IPS DF 6.9 (cell line): ENCODE results near the gene ELP2.
"Not testable (repeated sequence)": the region's sequence is repeated elsewhere in the genome, so short reads cannot be mapped to it uniquely, and the experiment has no call there.

Experiments
- DNase-seq: peaks from one replicate; pipeline ENCODE4 v3.0.0-alpha.2; 2013; ENCODE audit warnings: low read depth, low spot score
- H3K27ac ChIP-seq: one replicate; pipeline ENCODE4 v1.5.1; 2013; ENCODE audit warnings: low read length, control low read depth
- H3K27me3 ChIP-seq: 2 replicates; pipeline ENCODE4 v1.6.1; 2013; ENCODE audit warnings: mild to moderate bottlenecking, low read length; ENCODE audit not compliant: control insufficient read depth, insufficient read depth
- H3K36me3 ChIP-seq: 2 replicates; pipeline ENCODE4 v1.6.1; 2013; ENCODE audit warnings: low read length; ENCODE audit not compliant: control insufficient read depth, insufficient read depth
- H3K4me1 ChIP-seq: 2 replicates; pipeline ENCODE4 v1.6.1; 2013; ENCODE audit warnings: low read length; ENCODE audit not compliant: control insufficient read depth, insufficient read depth
- H3K4me3 ChIP-seq: 2 replicates; pipeline ENCODE4 v1.5.1; 2013; ENCODE audit warnings: mild to moderate bottlenecking, low read length
- H3K9me3 ChIP-seq: 2 replicates; pipeline ENCODE4 v1.6.1; 2013; ENCODE audit warnings: low read length, inconsistent platforms; ENCODE audit not compliant: control insufficient read depth, insufficient read depth
- WGBS: extraction: QIAGEN DNeasy Blood & Tissue Kit; methylation state at CpG from one replicate; pipeline ENCODE4 v1.1.7; 2013; ENCODE audit warnings: mixed read lengths, missing lambda C conversion rate; ENCODE audit not compliant: insufficient read length, insufficient coverage; 5-methylcytosine and 5-hydroxymethylcytosine counted together

The ELP2 gene

GRCh38 chr18:36155851-36156757 is 26.4 kb downstream of the ELP2 start:
- Histone ChIP-seq H3K36me3 (peaks cover 11% of the 10 kb centered on the region; the same call in 1 of the 2 replicates), H3K9me3 (no peaks in the 10 kb centered on the region), H3K27ac (no peak overlapping the region), H3K4me1 (no peaks in the 10 kb centered on the region), H3K27me3 (no peaks in the 10 kb centered on the region), H3K4me3 (no peak overlapping the region)
- no CpG with 5 or more reads among the region's 7 CpGs for WGBS
- DNase-seq: no peak

- DNase-seq: no peak
- Histone ChIP-seq H3K4me1 (no peaks in the 10 kb centered on the region), H3K4me3 (no peak overlapping the region), H3K27me3 (no peaks in the 10 kb centered on the region), H3K9me3 (no peaks in the 10 kb centered on the region), H3K27ac (no peak overlapping the region), H3K36me3 (peaks cover 11% of the 10 kb centered on the region; the same call in 1 of the 2 replicates)
Observed at GRCh38 chr18:36157441-36157840, 27.7 kb downstream of the ELP2 start.

GRCh38 chr18:36158266-36158867 is 28.7 kb downstream of the ELP2 start:
- WGBS: no CpG with 5 or more reads among the region's 5 CpGs
- H3K9me3 ChIP-seq: no peaks in the 10 kb centered on the region
- DNase-seq: no peak
- no peaks in the 10 kb centered on the region for H3K4me1 ChIP-seq
- no peak overlapping the region for H3K4me3 ChIP-seq
- H3K36me3 ChIP-seq: peaks cover 9% of the 10 kb centered on the region; the same call in 1 of the 2 replicates
- H3K27ac ChIP-seq: no peak overlapping the region
- H3K27me3 ChIP-seq: no peaks in the 10 kb centered on the region

GRCh38 chr18:36160959-36161371 is 31.3 kb downstream of the ELP2 start:
- H3K27me3 ChIP-seq: no peaks in the 10 kb centered on the region
- peaks cover 9% of the 10 kb centered on the region; the same call in 1 of the 2 replicates for H3K36me3 ChIP-seq
- no peaks in the 10 kb centered on the region for H3K9me3 ChIP-seq
- H3K4me3 ChIP-seq: no peak overlapping the region
- DNase-seq: no peak
- H3K27ac ChIP-seq: no peak overlapping the region
- no CpG with 5 or more reads among the region's 4 CpGs for whole genome bisulfite sequencing
- no peaks in the 10 kb centered on the region for H3K4me1 ChIP-seq

- no peaks in the 10 kb centered on the region for H3K9me3 ChIP-seq
- no peak for DNase-seq
- no peaks in the 10 kb centered on the region for H3K27me3 ChIP-seq
- peaks cover 14% of the 10 kb centered on the region for H3K36me3 ChIP-seq
- no peak overlapping the region for H3K4me3 ChIP-seq
- WGBS: no CpG with 5 or more reads among the region's 1 CpG
- H3K4me1 ChIP-seq: no peaks in the 10 kb centered on the region
- no peak overlapping the region for H3K27ac ChIP-seq
Observed at GRCh38 chr18:36162981-36163380, 33.3 kb downstream of the ELP2 start.

GRCh38 chr18:36167692-36168218 is 38.1 kb downstream of the ELP2 start:
- Histone ChIP-seq H3K36me3 (peaks cover 25% of the 10 kb centered on the region), H3K4me3 (no peak overlapping the region), H3K27ac (no peak overlapping the region), H3K4me1 (no peaks in the 10 kb centered on the region), H3K27me3 (no peaks in the 10 kb centered on the region), H3K9me3 (no peaks in the 10 kb centered on the region)
- WGBS: no CpG with 5 or more reads among the region's 3 CpGs
- no peak for DNase-seq

- not testable (repeated sequence) for DNase-seq, H3K9me3 ChIP-seq, H3K27ac ChIP-seq, H3K4me3 ChIP-seq, H3K27me3 ChIP-seq, H3K4me1 ChIP-seq
- peaks cover 25% of the 10 kb centered on the region for H3K36me3 ChIP-seq
- WGBS: no CpG with 5 or more reads among the region's 3 CpGs
Observed at GRCh38 chr18:36168296-36168695, 38.6 kb downstream of the ELP2 start.

GRCh38 chr18:36169938-36170337 is 40.2 kb downstream of the ELP2 start:
- Histone ChIP-seq H3K4me1 (no peaks in the 10 kb centered on the region), H3K36me3 (peaks cover 25% of the 10 kb centered on the region), H3K4me3 (no peak overlapping the region), H3K27ac (no peak overlapping the region), H3K27me3 (no peaks in the 10 kb centered on the region), H3K9me3 (no peaks in the 10 kb centered on the region)
- DNase-seq: no peak
- WGBS: no CpG with 5 or more reads among the region's 5 CpGs

GRCh38 chr18:36175481-36175880 is 45.8 kb downstream of the ELP2 start:
- H3K27me3 ChIP-seq: no peaks in the 10 kb centered on the region
- no peaks in the 10 kb centered on the region for H3K9me3 ChIP-seq
- no peak for DNase-seq
- no peak overlapping the region for H3K4me3 ChIP-seq
- H3K4me1 ChIP-seq: no peaks in the 10 kb centered on the region
- H3K27ac ChIP-seq: no peak overlapping the region
- H3K36me3 ChIP-seq: peaks cover 7% of the 10 kb centered on the region; the same call in 1 of the 2 replicates
- no CpG with 5 or more reads among the region's 1 CpG for WGBS

- no CpG with 5 or more reads among the region's 2 CpGs for WGBS
- Histone ChIP-seq H3K4me1 (no peaks in the 10 kb centered on the region), H3K27ac (no peak overlapping the region), H3K27me3 (no peaks in the 10 kb centered on the region), H3K9me3 (no peaks in the 10 kb centered on the region), H3K36me3 (peaks cover 3% of the 10 kb centered on the region; the same call in 1 of the 2 replicates), H3K4me3 (no peak overlapping the region)
- no peak for DNase-seq
Observed at GRCh38 chr18:36176177-36176584, 46.5 kb downstream of the ELP2 start.
